Adrenal gland (tissue), 12 donors: ENCODE results near the gene CACNG1. TPM values are rescaled to one million over a fixed set of nuclear protein-coding genes. Genes with fewer than 3 reads are reported as not detected.
A peak's percentile ranks its signal among the peaks of the same experiment; 100 is the strongest.

Experiments used
- DNase-seq, 7 donors: peaks; one replicate each; pipeline ENCODE4 v3.0.0-alpha.2; 2019 to 2020
- H3K27ac ChIP-seq, 5 donors: fragments of 200-600 bp; sonication (generic) in 4 of 5; 1 replicate in 3 of 5; 2 replicates in 2 of 5; pipeline versions ENCODE4 v1.5.1 to v1.8.0; 2016 to 2020; ENCODE audit warnings: mild to moderate bottlenecking in 1 of 5
- H3K27me3 ChIP-seq: fragments of 200-600 bp; 2 replicates; pipeline ENCODE4 v1.8.0; 2021
- H3K36me3 ChIP-seq, 2 donors: fragments of 200-600 bp; replicated peaks in 1 of 2; 1 replicate in 1 of 2; 2 replicates in 1 of 2; pipeline versions ENCODE4 v1.5.1 to v1.8.0; 2018 to 2022
- H3K4me1 ChIP-seq, 2 donors: fragments of 200-600 bp; replicated peaks in 1 of 2; 1 replicate in 1 of 2; 2 replicates in 1 of 2; pipeline versions ENCODE4 v1.5.1 to v1.8.0; 2018 to 2021
- H3K4me3 ChIP-seq, 4 donors: fragments of 200-600 bp; sonication (generic) in 3 of 4; one replicate each; pipeline ENCODE4 v1.5.1; 2016 to 2018
- H3K9me3 ChIP-seq, 3 donors: fragments of 200-600 bp; sonication (generic) in 1 of 3; replicated peaks in 1 of 3; 1 replicate in 2 of 3; 2 replicates in 1 of 3; pipeline versions ENCODE4 v1.5.1 to v1.8.0; 2016 to 2021
- CTCF ChIP-seq, 6 experiments: fragments of 450-650 bp in 4 of 6; fragments of 200-600 bp in 2 of 6; sonication (generic) in 1 of 6; IDR thresholded peaks; 1 replicate in 5 of 6; 2 replicates in 1 of 6; pipeline versions ENCODE4 v1.5.1 to v1.8.0; 2016 to 2021; ENCODE audit warnings: antibody characterized with exemption in 6 of 6, mild to moderate bottlenecking in 2 of 6, moderate library complexity in 1 of 6
- POLR2A ChIP-seq, 2 donors: fragments of 450-650 bp; IDR thresholded peaks; one replicate each; pipeline ENCODE4 v1.6.1; 2017; ENCODE audit warnings: antibody characterized with exemption in 2 of 2, mild to moderate bottlenecking in 2 of 2, moderate library complexity in 1 of 2
- WGBS, 4 donors: extraction: QIAGEN DNeasy Blood & Tissue Kit in 2 of 4; methylation state at CpG; one replicate each; pipeline versions ENCODE4 v1.1.5 to v1.1.7; 2013 to 2017; 5-methylcytosine and 5-hydroxymethylcytosine counted together
- intact Hi-C, 2 donors: fragments of 100-400 bp; cut with DNase I; formaldehyde crosslinking; loops; one replicate each; pipeline versions ENCODE4 v1.14.1 to v1.15.0; 2022 to 2023
- polyA plus RNA-seq, 3 donors: library from polyadenylated mRNA; stranded (reverse); fragments of 200-250 nt in 2 of 3; fragments of 350-450 nt in 1 of 3; fragmentation: Illumina TruSeq in 1 of 3; extraction: RNeasy Lipid Tissue Mini Kit (QIAGEN cat#74804) in 1 of 3; gene quantifications; one replicate each; pipeline ENCODE4 v1.2.3, GENCODE V29; 2013 to 2014
- total RNA-seq, 9 donors: library from RNA; depleted of rRNA in 4 of 9; stranded (reverse); fragments of >200 nt in 4 of 9; fragments of 120-200 nt in 1 of 9; fragmentation: NEBNext Ultra II Directional in 1 of 9; extraction: Animal tissue kit (Norgen Biotek cat#: 25700) in 1 of 9; gene quantifications; one replicate each; pipeline versions ENCODE4 v1.1.0 to v1.2.4, GENCODE V29; 2013 to 2023
- donor health status: healthy with polysubstance abuse.
- donor health status: Bipolar disorder and iron deficiency.
- donor health status: DM: yes; HTN: yes; CAD: no.
- donor health status: DM: no; HTN: no; CAD: no.
- donor health status: DM: no; HTN: no; CAD: no.
- donor health status: DM: yes; HTN: yes; CAD: no.

CACNG1 gene
- total and polyA plus RNA-seq, 12 donors = 0.28 to 5.9 (median 1.2) TPM; not detected in 2

GRCh38 chr17:67050471-67051154 lies 6.3 kb downstream of the CACNG1 start:
- Histone ChIP-seq H3K9me3 (peaks cover 0 to 10% (median 0%) of the 10 kb centered on the region in 3 donors), H3K27me3 (no peaks in the 10 kb centered on the region), H3K27ac (no peak overlapping the region), H3K4me1 (no peaks in the 10 kb centered on the region), H3K4me3 (no peak overlapping the region), H3K36me3 (no peaks in the 10 kb centered on the region)
- WGBS, 4 donors = 82 to 89% (median 85%) methylated on average over 6 of the region's 6 CpGs
- TF ChIP-seq POLR2A (IDR thresholded peaks at IDR 0.05) = no peak
- TF ChIP-seq CTCF (IDR thresholded peaks at IDR 0.05) = no peak
- no peak for DNase-seq
- intact Hi-C loops = no loop called here

- no peaks in the 10 kb centered on the region for H3K27me3 ChIP-seq
- H3K4me1 ChIP-seq = no peaks in the 10 kb centered on the region
- DNase-seq = no peak
- 75 to 86% (median 81%) methylated on average over 4 of the region's 4 CpGs for WGBS, 4 donors
- TF ChIP-seq POLR2A (IDR thresholded peaks at IDR 0.05) (no peak), CTCF (IDR thresholded peaks at IDR 0.05) (no peak)
- H3K36me3 ChIP-seq = no peaks in the 10 kb centered on the region
- H3K9me3 ChIP-seq = peaks cover 0 to 10% (median 0%) of the 10 kb centered on the region in 3 donors
- H3K4me3 ChIP-seq = no peak overlapping the region
- intact Hi-C loops = no loop called here
- H3K27ac ChIP-seq = no peak overlapping the region
These were observed 6.8 kb downstream of the CACNG1 start for GRCh38 chr17:67051155-67051538.

- 90 to 96% (median 94%) methylated on average over 5 of the region's 5 CpGs for WGBS, 4 donors
- H3K27ac ChIP-seq = no peak overlapping the region
- no peaks in the 10 kb centered on the region for H3K4me1 ChIP-seq
- DNase-seq = no peak
- no peaks in the 10 kb centered on the region for H3K36me3 ChIP-seq
- H3K27me3 ChIP-seq = no peaks in the 10 kb centered on the region
- TF ChIP-seq POLR2A (IDR thresholded peaks at IDR 0.05) (no peak), CTCF (IDR thresholded peaks at IDR 0.05) (no peak)
- intact Hi-C loops = no loop called here
- H3K4me3 ChIP-seq = no peak overlapping the region
- H3K9me3 ChIP-seq = peaks cover 0 to 10% (median 0%) of the 10 kb centered on the region in 3 donors
These were observed 7.5 kb downstream of the CACNG1 start for GRCh38 chr17:67051837-67052236.

- intact Hi-C loops = no loop called here
- peak in 2 of 7 donors; percentile 6 to 29 for DNase-seq
- Histone ChIP-seq H3K27ac (no peak overlapping the region), H3K4me3 (no peak overlapping the region), H3K4me1 (no peaks in the 10 kb centered on the region), H3K36me3 (no peaks in the 10 kb centered on the region), H3K9me3 (peaks cover 0 to 10% (median 0%) of the 10 kb centered on the region in 3 donors), H3K27me3 (no peaks in the 10 kb centered on the region)
- TF ChIP-seq CTCF (IDR thresholded peaks at IDR 0.05) (no peak), POLR2A (IDR thresholded peaks at IDR 0.05) (no peak)
- 83 to 96% (median 93%) methylated on average over 9 of the region's 9 CpGs for WGBS, 4 donors
These were observed 8.5 kb downstream of the CACNG1 start for GRCh38 chr17:67052720-67053437.
